OCI-M2 (cell line): Measurements from ENCODE around the gene RNF144B.

Source experiments
- DNase-seq: peaks from one replicate; lab custom pipeline; 2025; ENCODE audit not compliant: unreplicated experiment; lab: John Stamatoyannopoulos, UW

Gene RNF144B

GRCh38 chr6:18478610-18479009, 91.5 kb downstream of the RNF144B start:
- DNase-seq = no peak

- no peak for DNase-seq
Measured at GRCh38 chr6:18481870-18482269, 94.7 kb downstream of the RNF144B start.

- no peak for DNase-seq
Measured at GRCh38 chr6:18485660-18486435, 98.7 kb downstream of the RNF144B start.

GRCh38 chr6:18488004-18488403, 100.9 kb downstream of the RNF144B start:
- no peak for DNase-seq

GRCh38 chr6:18488526-18489270, 101.5 kb downstream of the RNF144B start:
- DNase-seq = no peak

GRCh38 chr6:18489335-18489734, 102.2 kb downstream of the RNF144B start:
- DNase-seq = no peak

GRCh38 chr6:18491308-18492045, 104.3 kb downstream of the RNF144B start:
- no peak for DNase-seq

GRCh38 chr6:18492972-18493371, 105.8 kb downstream of the RNF144B start:
- DNase-seq = no peak

GRCh38 chr6:18493382-18493891, 106.3 kb downstream of the RNF144B start:
- no peak for DNase-seq

- DNase-seq = no peak
Measured at GRCh38 chr6:18493925-18494324, 106.8 kb downstream of the RNF144B start.

GRCh38 chr6:18495236-18495635, 108.1 kb downstream of the RNF144B start:
- no peak for DNase-seq

- DNase-seq = no peak
Measured at GRCh38 chr6:18496462-18496861, 109.3 kb downstream of the RNF144B start.

GRCh38 chr6:18497006-18497405, 109.9 kb downstream of the RNF144B start:
- no peak for DNase-seq

- no peak for DNase-seq
Measured at GRCh38 chr6:18498408-18498807, 111.3 kb downstream of the RNF144B start.

GRCh38 chr6:18500921-18501662, 113.9 kb downstream of the RNF144B start:
- no peak for DNase-seq

- DNase-seq = no peak
Measured at GRCh38 chr6:18501663-18502013, 114.5 kb downstream of the RNF144B start.

GRCh38 chr6:18503206-18503592, 116.0 kb downstream of the RNF144B start:
- no peak for DNase-seq

GRCh38 chr6:18503593-18504231, 116.6 kb downstream of the RNF144B start:
- DNase-seq = no peak

GRCh38 chr6:18504232-18504596, 117.1 kb downstream of the RNF144B start:
- no peak for DNase-seq

GRCh38 chr6:18506382-18507017, 119.3 kb downstream of the RNF144B start:
- no peak for DNase-seq
